ENCODE measurements around the gene MATN4.

GRCh38 chr20:45345104-45345936 lies 37.2 kb upstream of the MATN4 start:
- TF ChIP-seq CTCF (IDR thresholded peaks at IDR 0.05) (no peak), POLR2A (IDR thresholded peaks at IDR 0.05) (no peak)
